Measurements from ENCODE around the gene C2CD2. TPM values are rescaled to one million over a fixed set of nuclear protein-coding genes. Genes with fewer than 3 reads are reported as not detected.

The C2CD2 gene
- total and polyA plus RNA-seq, 2 of the 4 experiments (the other 2 are of a cell fraction), result 15.6 to 25.3 TPM

DNA sequence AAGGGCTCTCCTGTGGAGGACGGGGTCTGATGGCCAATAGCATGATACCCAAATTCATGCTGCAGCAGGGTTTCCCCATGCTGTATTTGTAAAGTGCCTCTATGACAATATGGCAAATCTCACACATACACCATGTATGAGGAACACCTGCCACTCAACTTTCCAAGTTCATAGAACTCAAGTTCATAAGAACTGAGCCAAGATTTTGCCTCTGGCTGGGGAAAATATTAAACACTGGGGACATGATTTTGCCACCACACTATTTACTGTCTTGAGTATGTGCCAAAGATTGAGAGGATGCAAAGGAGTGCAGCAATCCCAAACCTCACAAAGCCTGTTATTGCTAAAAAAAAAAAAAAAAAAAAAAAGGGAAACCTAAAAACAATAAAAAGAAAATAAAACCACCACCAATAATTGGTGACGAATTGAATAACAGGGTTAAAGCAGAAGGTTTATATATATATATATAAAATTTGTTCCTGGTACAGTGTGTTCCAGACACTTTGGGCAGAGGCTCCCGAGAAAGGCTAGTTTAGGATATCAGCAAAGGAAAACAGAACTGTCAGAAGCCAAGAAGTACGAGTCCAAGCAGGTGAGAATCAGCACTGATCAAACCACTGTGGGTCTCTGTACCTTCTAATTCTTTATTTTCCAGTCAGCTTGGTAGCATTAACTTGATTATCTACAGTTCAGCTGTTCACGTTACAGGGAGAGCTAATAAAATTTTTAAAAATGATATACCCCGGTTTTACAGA is 32.0 kb upstream of the C2CD2 start:
- Histone ChIP-seq H4K8ac (ENCODE audit: low read depth in 2 of 2, low read length in 2 of 2) (no peak overlapping the region), H2BK15ac (ENCODE audit: low read depth, low read length) (no peak overlapping the region), H3K4ac (ENCODE audit: low read depth, low read length) (no peak overlapping the region), H2BK20ac (ENCODE audit: low read depth, low read length) (no peak overlapping the region), H3K36me3 (ENCODE audit: control insufficient read depth, insufficient read depth, low read length) (peaks cover 2% of the 10 kb centered on the region), H4K20me1 (ENCODE audit: insufficient read depth, low read length) (no peaks in the 10 kb centered on the region), H3K18ac (ENCODE audit: low read depth, low read length) (no peak overlapping the region), H3K4me2 (ENCODE audit: low read depth, low read length) (no peak overlapping the region), H2BK120ac (ENCODE audit: low read depth, low read length) (no peak overlapping the region), H2BK5ac (ENCODE audit: low read depth, low read length, poor library complexity, severe bottlenecking) (no peak overlapping the region), H3K79me1 (ENCODE audit: low read depth in 1 of 2, low read length in 2 of 2) (peaks cover 2 to 3% of the 10 kb centered on the region in 2 experiments; a peak in 1 of 4 replicates), H3K4me1 (ENCODE audit: control insufficient read depth, insufficient read depth, low read length) (no peaks in the 10 kb centered on the region), H3K23ac (ENCODE audit: low read depth, low read length) (no peak overlapping the region), H3K9me1 (ENCODE audit: insufficient read depth, low read length) (no peaks in the 10 kb centered on the region), H3K14ac (replicated peaks; ENCODE audit: low read depth, low read length) (no peak overlapping the region), H3K27ac (ENCODE audit: insufficient read depth, low read length) (no peak overlapping the region), H4K5ac (ENCODE audit: low read depth, low read length) (no peak overlapping the region), H3K27me3 (ENCODE audit: control insufficient read depth, insufficient read depth, low read length) (no peaks in the 10 kb centered on the region), H3K4me3 (ENCODE audit: insufficient read depth, low read depth, low read length) (no peak overlapping the region), H2AK5ac (ENCODE audit: low read depth, low read length) (no peak overlapping the region), H3K9me3 (ENCODE audit: control insufficient read depth, insufficient read depth, low read length) (no peaks in the 10 kb centered on the region), H2AK9ac (replicated peaks; ENCODE audit: low read depth, low read length, poor library complexity) (no peak overlapping the region), H2AFZ (replicated peaks; ENCODE audit: low read length, poor library complexity) (no peak overlapping the region), H3K9ac (ENCODE audit: low read depth, low read length) (no peak overlapping the region), H3K56ac (ENCODE audit: extremely low read depth, insufficient read depth, low read length) (no peak overlapping the region), H4K91ac (ENCODE audit: insufficient read depth, low read depth, low read length) (no peak overlapping the region)
- BruUV-seq (replicated peaks), result no TSS peak
- ATAC-seq (ENCODE audit: low read depth) (no peak), DNase-seq (no peak)
- WGBS, 2 experiments (ENCODE audit: extremely low coverage in 2 of 2, insufficient read length in 1 of 2), result 80% methylated on average over 1 of the region's 6 CpGs; no CpG with 5 or more reads in 1 of the 2 experiments
- in situ Hi-C loops (cut with MboI; ENCODE audit: low sequenced_read_pairs) (no loop called here), intact Hi-C loops (cut with micrococcal nuclease) (no loop called here), dilution Hi-C loops (cut with HindIII; ENCODE audit: low sequenced_read_pairs, unreplicated experiment) (no loop called here)
- POLR2A ChIA-PET (ENCODE audit: unreplicated experiment), result interaction anchor here (0.6 kb wide), 1 partner anchor 8 kb away, joined by 3 read pairs; no protein-coding TSS in a partner anchor
- CTCF ChIA-PET, result no interaction called here
- TF ChIP-seq MAZ (IDR thresholded peaks at IDR 0.05; ENCODE audit: borderline replicate concordance, low read depth, low read length) (no peak), FOS (IDR thresholded peaks at IDR 0.05; ENCODE audit: low read depth, low read length) (no peak), SMC3 (IDR thresholded peaks at IDR 0.05; ENCODE audit: low read depth, low read length) (no peak), MXI1 (IDR thresholded peaks at IDR 0.05; ENCODE audit: borderline replicate concordance, low read depth, low read length) (no peak), RFX5 (IDR thresholded peaks at IDR 0.05; ENCODE audit: low read depth, low read length) (no peak), BHLHE40 (IDR thresholded peaks at IDR 0.05; ENCODE audit: low read depth, low read length) (no peak), RAD21 (IDR thresholded peaks at IDR 0.05; ENCODE audit: low read length) (no peak), POLR2A (IDR thresholded peaks at IDR 0.05; ENCODE audit: low read depth, low read length) (no peak), CHD1 (IDR thresholded peaks at IDR 0.05; ENCODE audit: low read depth, low read length) (no peak), RCOR1 (IDR thresholded peaks at IDR 0.05; ENCODE audit: insufficient replicate concordance, low read length) (no peak), NFE2L2 (IDR thresholded peaks at IDR 0.05; ENCODE audit: low read depth, low read length) (no peak), MAFK (IDR thresholded peaks at IDR 0.05; ENCODE audit: low read depth, low read length) (no peak)
- TF ChIP-seq, protein P1, sequence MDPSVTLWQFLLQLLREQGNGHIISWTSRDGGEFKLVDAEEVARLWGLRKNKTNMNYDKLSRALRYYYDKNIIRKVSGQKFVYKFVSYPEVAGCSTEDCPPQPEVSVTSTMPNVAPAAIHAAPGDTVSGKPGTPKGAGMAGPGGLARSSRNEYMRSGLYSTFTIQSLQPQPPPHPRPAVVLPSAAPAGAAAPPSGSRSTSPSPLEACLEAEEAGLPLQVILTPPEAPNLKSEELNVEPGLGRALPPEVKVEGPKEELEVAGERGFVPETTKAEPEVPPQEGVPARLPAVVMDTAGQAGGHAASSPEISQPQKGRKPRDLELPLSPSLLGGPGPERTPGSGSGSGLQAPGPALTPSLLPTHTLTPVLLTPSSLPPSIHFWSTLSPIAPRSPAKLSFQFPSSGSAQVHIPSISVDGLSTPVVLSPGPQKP (IDR thresholded peaks at IDR 0.05; ENCODE audit: borderline replicate concordance, low read depth, low read length), result no peak
- TF ChIP-seq, protein P2, sequence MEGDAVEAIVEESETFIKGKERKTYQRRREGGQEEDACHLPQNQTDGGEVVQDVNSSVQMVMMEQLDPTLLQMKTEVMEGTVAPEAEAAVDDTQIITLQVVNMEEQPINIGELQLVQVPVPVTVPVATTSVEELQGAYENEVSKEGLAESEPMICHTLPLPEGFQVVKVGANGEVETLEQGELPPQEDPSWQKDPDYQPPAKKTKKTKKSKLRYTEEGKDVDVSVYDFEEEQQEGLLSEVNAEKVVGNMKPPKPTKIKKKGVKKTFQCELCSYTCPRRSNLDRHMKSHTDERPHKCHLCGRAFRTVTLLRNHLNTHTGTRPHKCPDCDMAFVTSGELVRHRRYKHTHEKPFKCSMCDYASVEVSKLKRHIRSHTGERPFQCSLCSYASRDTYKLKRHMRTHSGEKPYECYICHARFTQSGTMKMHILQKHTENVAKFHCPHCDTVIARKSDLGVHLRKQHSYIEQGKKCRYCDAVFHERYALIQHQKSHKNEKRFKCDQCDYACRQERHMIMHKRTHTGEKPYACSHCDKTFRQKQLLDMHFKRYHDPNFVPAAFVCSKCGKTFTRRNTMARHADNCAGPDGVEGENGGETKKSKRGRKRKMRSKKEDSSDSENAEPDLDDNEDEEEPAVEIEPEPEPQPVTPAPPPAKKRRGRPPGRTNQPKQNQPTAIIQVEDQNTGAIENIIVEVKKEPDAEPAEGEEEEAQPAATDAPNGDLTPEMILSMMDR (conservative IDR thresholded peaks at IDR 0.05; ENCODE audit: low read depth, low read length), result no peak
